ENCODE data around the gene POP4. TPM values are rescaled to one million over a fixed set of nuclear protein-coding genes. Genes with fewer than 3 reads are reported as not detected.
A peak's percentile ranks its signal among the peaks of the same experiment; 100 is the strongest.

Gene POP4
- total RNA-seq, 1 experiment from 2014 or later = 116 TPM

- DNase-seq (ENCODE audit: low spot score) = no peak
Measured at GRCh38 chr19:29629836-29630534, 23.9 kb downstream of the POP4 start.

- DNase-seq (ENCODE audit: low spot score) = no peak
Measured at GRCh38 chr19:29630655-29631054, 24.6 kb downstream of the POP4 start.

- DNase-seq (ENCODE audit: low spot score) = no peak
Measured at GRCh38 chr19:29631450-29631849, 25.4 kb downstream of the POP4 start.

- no peak for DNase-seq (ENCODE audit: low spot score)
Measured at GRCh38 chr19:29634002-29634401, 27.9 kb downstream of the POP4 start.

GRCh38 chr19:29634423-29635130, 28.5 kb downstream of the POP4 start:
- DNase-seq (ENCODE audit: low spot score) = no peak

- DNase-seq (ENCODE audit: low spot score) = no peak
Measured at GRCh38 chr19:29635963-29636362, 29.9 kb downstream of the POP4 start.

GRCh38 chr19:29636553-29637360, 30.7 kb downstream of the POP4 start:
- DNase-seq (ENCODE audit: low spot score) = no peak

- no peak for DNase-seq (ENCODE audit: low spot score)
Measured at GRCh38 chr19:29639086-29639485, 33.0 kb downstream of the POP4 start.

- no peak for DNase-seq (ENCODE audit: low spot score)
Measured at GRCh38 chr19:29640231-29640630, 34.1 kb downstream of the POP4 start.

GRCh38 chr19:29641597-29641996, 35.5 kb downstream of the POP4 start:
- DNase-seq (ENCODE audit: low spot score) = no peak

- DNase-seq (ENCODE audit: low spot score) = no peak
Measured at GRCh38 chr19:29643361-29643935, 37.4 kb downstream of the POP4 start.

GRCh38 chr19:29644210-29644609, 38.1 kb downstream of the POP4 start:
- DNase-seq (ENCODE audit: low spot score) = no peak

GRCh38 chr19:29645491-29645867, 39.4 kb downstream of the POP4 start:
- no peak for DNase-seq (ENCODE audit: low spot score)

GRCh38 chr19:29645911-29646310, 39.8 kb downstream of the POP4 start:
- DNase-seq (ENCODE audit: low spot score) = peak; percentile 71

GRCh38 chr19:29650772-29651387, 44.8 kb downstream of the POP4 start:
- DNase-seq (ENCODE audit: low spot score) = no peak

- no peak for DNase-seq (ENCODE audit: low spot score)
Measured at GRCh38 chr19:29651622-29652394, 45.7 kb downstream of the POP4 start.

GRCh38 chr19:29653398-29653797, 47.3 kb downstream of the POP4 start:
- no peak for DNase-seq (ENCODE audit: low spot score)

GRCh38 chr19:29655648-29656335, 49.7 kb downstream of the POP4 start:
- no peak for DNase-seq (ENCODE audit: low spot score)

- no peak for DNase-seq (ENCODE audit: low spot score)
Measured at GRCh38 chr19:29658221-29658991, 52.3 kb downstream of the POP4 start.

GRCh38 chr19:29660835-29661234, 54.8 kb downstream of the POP4 start:
- no peak for DNase-seq (ENCODE audit: low spot score)

Data from H4 (cell line).